Muscle layer of duodenum (tissue), 2 donors: ENCODE measurements around the gene ANXA2.

Experiments used
- H3K27ac ChIP-seq: one replicate; pipeline ENCODE4 v1.7.0; 2013; ENCODE audit warnings: mild to moderate bottlenecking, low read length
- H3K27me3 ChIP-seq: one replicate; pipeline ENCODE4 v1.7.0; 2013; ENCODE audit warnings: low read depth, mild to moderate bottlenecking, control low read depth, low read length
- H3K36me3 ChIP-seq, 2 donors: one replicate each; pipeline ENCODE4 v1.7.0; 2013; ENCODE audit warnings: low read length in 2 of 2, control low read depth in 1 of 2, mild to moderate bottlenecking in 1 of 2; ENCODE audit not compliant: insufficient read depth in 2 of 2, control insufficient read depth in 1 of 2
- H3K4me1 ChIP-seq, 2 donors: one replicate each; pipeline ENCODE4 v1.7.0; 2013; ENCODE audit warnings: low read length in 2 of 2, mild to moderate bottlenecking in 2 of 2, control low read depth in 1 of 2, moderate library complexity in 1 of 2; ENCODE audit not compliant: insufficient read depth in 2 of 2, control insufficient read depth in 1 of 2
- H3K4me3 ChIP-seq, 2 donors: one replicate each; pipeline ENCODE4 v1.7.0; 2013; ENCODE audit warnings: low read length in 2 of 2, low read depth in 1 of 2, mild to moderate bottlenecking in 1 of 2
- H3K9me3 ChIP-seq, 2 donors: one replicate each; pipeline ENCODE4 v1.7.0; 2013; ENCODE audit warnings: low read length in 2 of 2, control low read depth in 1 of 2, mild to moderate bottlenecking in 1 of 2; ENCODE audit not compliant: control insufficient read depth in 1 of 2
- donor health status: healthy.

Gene ANXA2

DNA sequence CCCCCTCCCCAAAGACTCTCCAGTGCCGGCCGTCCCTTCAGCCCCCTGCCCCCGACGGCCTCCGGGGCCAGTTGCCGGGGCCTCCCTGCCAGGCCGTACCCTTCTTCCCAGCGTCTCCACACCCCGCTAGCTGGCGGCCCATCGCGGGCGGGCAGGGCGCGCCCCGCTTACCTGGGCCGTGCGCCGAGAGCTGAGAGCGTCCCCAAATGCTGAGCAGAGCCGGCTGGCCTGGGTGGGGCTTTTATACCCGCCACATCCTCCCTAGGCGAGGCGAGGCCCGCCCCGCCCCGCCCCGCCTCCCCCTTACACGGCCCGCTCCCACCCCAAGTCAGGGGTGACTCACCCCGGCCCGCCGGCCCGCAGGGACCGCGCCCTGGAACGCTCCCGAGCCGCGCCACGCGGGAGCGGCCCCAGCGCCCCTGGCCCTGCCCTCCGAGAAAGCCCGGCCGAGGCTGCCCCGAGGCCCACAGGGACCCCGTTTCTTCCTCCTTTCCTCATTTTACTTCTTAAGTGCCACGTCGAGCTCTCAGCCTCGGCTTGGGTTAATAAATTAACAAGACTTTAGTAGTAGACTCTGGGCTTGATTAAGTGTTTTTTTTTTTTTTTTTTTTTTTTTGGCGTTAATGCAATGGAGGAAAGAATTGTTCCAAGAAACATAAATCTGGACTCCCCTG lies at the start of gene ANXA2:
Gene ANXA2 (minus strand): TSS at position 215 of the 674 bp plus-strand sequence. CDS start 11,911 bp downstream, outside the sequence.
- no peaks in the 10 kb centered on the region for H3K27me3 ChIP-seq
- peaks cover 8 to 10% of the 10 kb centered on the region in 2 donors for H3K36me3 ChIP-seq
- peak within 1 kb of the TSS; percentile 66 to 73 for H3K4me3 ChIP-seq
- H3K4me1 ChIP-seq: peaks cover 21 to 32% of the 10 kb centered on the region in 2 donors
- H3K9me3 ChIP-seq: no peaks in the 10 kb centered on the region
- H3K27ac ChIP-seq: peak within 1 kb of the TSS; percentile 99

DNA sequence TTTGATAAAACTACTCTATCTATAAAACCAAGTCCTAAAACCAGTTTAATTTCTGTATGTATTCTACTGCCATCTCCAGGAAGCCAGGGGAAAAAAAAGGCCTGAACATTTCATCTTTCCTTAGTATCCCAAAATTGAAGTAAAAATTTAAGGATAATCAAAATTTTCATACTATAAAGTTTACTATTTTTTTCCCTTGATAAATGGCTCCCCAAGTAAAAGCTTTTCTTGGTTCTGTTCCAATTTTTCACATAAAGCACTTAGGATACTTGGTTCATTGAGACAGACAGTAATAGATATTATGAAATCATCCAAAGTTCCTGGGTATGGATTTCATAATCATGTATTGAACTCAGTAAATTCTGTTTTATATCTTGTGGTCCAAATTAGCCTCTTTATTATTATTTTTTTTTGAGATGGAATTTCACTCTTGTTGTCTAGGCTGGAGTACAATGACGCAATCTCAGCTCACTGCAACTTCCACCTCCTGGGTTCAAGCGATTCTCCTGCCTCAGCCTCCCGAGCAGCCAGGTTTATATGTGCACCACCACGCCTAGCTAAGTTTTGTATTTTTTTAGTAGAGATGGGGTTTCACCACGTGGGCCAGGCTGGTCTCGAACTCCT lies 46.6 kb upstream of the ANXA2 start:
- Histone ChIP-seq H3K4me1 (no peaks in the 10 kb centered on the region), H3K9me3 (no peaks in the 10 kb centered on the region), H3K27me3 (no peaks in the 10 kb centered on the region), H3K27ac (no peak overlapping the region), H3K36me3 (peaks cover 0 to 16% of the 10 kb centered on the region in 2 donors), H3K4me3 (no peak overlapping the region)

DNA sequence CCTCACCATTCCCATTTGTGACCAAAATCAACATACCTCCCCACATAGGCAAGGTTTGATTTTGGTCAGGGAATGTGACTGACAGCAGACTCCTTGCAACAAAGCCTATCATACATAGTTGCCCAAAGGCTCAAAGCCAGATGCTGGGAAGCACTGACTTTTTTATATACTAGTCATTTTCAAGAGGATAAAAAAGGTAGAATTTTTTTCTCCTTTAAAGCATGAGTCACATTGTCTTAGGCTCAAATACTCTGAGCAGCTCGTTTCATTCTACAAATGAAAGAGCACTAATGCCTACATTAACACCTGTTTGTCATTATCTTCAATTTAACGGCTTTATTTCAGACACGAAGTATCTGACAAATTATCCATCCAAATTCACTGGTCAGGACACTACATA lies 45.0 kb upstream of the ANXA2 start:
- H3K36me3 ChIP-seq: peaks cover 0 to 11% of the 10 kb centered on the region in 2 donors
- H3K27ac ChIP-seq: no peak overlapping the region
- H3K4me3 ChIP-seq: no peak overlapping the region
- no peaks in the 10 kb centered on the region for H3K27me3 ChIP-seq
- H3K9me3 ChIP-seq: no peaks in the 10 kb centered on the region
- H3K4me1 ChIP-seq: no peaks in the 10 kb centered on the region

DNA sequence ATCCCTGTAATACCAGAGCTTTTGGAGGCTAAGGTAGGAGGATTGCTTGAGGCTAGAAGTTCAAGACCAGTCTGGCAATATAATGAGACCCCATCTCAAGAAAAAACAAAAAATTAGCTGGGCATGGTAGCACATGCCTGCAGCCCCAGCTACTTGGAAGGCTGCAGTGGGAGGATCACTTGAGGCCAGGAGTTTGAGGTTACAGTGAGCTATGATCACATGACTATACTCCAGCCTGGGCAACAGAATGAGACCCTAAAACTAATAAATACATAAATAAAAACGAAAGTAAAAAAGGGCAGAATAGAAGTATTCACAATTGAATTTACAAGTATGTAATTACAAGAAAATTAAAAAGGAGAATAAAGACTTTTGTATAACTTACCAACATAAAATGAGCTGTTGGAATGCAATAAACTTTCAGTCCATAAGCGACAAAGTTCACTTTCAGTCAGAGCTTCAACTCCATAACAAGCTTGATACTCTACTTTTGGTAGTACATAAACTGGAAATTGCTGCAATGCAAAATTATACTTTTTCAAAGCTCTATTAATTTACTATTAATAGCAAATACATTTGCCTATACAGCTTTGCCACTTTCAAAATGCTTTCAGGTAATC lies 44.4 kb upstream of the ANXA2 start:
- H3K4me3 ChIP-seq: no peak overlapping the region
- H3K27me3 ChIP-seq: no peaks in the 10 kb centered on the region
- no peaks in the 10 kb centered on the region for H3K9me3 ChIP-seq
- H3K4me1 ChIP-seq: no peaks in the 10 kb centered on the region
- H3K27ac ChIP-seq: no peak overlapping the region
- peaks cover 0 to 12% of the 10 kb centered on the region in 2 donors for H3K36me3 ChIP-seq

DNA sequence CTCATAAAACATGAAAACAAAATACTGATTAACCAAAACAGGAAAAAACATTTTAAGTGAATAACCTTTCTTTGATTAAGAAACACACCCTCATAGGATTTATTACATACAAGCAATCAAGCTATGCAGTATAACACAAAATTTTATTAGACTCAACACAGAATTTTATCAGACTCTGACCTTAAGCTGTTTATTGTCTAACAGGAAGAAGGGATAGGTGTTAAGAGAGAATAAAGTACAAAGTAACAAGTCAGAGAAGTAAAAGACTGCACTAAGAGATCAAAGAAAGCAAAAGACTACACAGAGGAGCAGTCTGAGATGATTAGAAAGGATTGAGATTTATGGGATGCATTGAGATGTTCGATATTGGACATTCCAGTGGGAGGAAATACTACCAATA lies 43.5 kb upstream of the ANXA2 start:
- no peaks in the 10 kb centered on the region for H3K4me1 ChIP-seq
- peaks cover 0 to 12% of the 10 kb centered on the region in 2 donors for H3K36me3 ChIP-seq
- H3K4me3 ChIP-seq: no peak overlapping the region
- no peaks in the 10 kb centered on the region for H3K27me3 ChIP-seq
- no peak overlapping the region for H3K27ac ChIP-seq
- no peaks in the 10 kb centered on the region for H3K9me3 ChIP-seq

DNA sequence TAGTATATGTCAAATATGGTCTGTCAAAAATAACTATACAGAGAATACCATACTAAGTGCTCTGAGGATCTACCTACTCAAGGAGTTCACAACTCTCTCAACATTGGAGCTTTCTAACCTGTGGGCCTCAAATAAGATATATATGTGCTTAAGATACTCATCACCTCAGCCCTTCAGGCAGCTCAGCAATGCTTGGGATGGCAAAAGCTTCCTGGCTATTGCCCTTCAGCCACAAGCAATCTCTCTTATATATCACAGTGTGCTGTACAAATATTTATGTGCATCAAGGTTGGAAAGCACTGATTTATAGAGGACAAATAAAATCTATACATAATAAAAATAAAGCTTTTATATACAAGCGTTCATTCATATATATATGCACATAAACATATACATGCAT lies 40.9 kb upstream of the ANXA2 start:
- Histone ChIP-seq H3K4me1 (no peaks in the 10 kb centered on the region), H3K4me3 (no peak overlapping the region), H3K27me3 (no peaks in the 10 kb centered on the region), H3K9me3 (no peaks in the 10 kb centered on the region), H3K36me3 (peaks cover 4 to 24% of the 10 kb centered on the region in 2 donors), H3K27ac (no peak overlapping the region)

DNA sequence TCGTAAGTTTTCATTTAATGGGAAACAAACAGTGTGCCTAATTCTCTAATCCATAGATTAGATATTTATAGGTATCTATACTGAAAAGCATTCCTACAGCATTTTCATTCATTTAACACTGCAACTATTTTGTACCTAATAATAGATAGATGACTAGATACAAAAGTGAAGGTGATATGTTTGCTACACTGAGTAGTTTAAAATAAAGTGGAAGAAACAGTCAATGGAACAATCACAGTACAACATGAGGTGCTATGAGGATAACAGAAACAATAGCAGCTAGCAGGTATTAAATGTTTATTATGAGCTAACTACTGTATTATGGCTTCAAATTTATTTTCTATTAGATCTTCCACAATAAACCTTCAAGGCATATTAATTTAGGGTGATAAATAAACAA lies 31.1 kb upstream of the ANXA2 start:
- peaks cover 0 to 4% of the 10 kb centered on the region in 2 donors for H3K4me1 ChIP-seq
- H3K27me3 ChIP-seq: no peaks in the 10 kb centered on the region
- no peak overlapping the region for H3K4me3 ChIP-seq
- H3K9me3 ChIP-seq: no peaks in the 10 kb centered on the region
- H3K36me3 ChIP-seq: peaks cover 9 to 24% of the 10 kb centered on the region in 2 donors
- no peak overlapping the region for H3K27ac ChIP-seq

DNA sequence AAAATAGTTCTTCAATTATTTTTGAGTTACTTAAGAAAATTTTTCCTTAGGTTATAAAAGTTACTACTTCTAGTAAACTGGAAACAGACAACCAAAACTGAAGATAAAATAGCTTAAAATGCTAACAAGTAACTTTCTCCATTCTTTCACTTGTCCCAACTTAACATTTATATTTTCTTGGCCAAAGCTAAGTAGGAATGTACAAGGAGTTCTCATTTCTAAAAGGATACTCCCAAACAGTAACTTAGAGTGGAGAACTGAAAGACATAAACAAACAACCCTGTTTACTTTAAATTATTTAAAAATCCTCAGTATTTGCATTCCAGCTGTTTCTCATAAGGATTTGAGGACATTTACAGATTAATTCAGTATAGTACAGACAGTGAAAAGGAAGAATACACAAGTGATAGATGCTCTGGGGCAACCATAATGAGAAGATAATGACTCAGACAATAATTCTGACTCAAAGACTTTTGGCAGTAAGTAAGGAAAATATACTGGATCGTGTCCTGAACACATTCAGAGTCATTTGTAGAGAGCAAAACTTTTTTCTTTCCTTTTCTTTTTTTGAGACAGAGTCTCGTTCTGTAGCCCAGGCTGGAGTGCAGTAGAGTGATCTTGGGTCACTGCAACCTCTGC lies 29.2 kb upstream of the ANXA2 start:
- H3K27me3 ChIP-seq: no peaks in the 10 kb centered on the region
- H3K27ac ChIP-seq: no peak overlapping the region
- H3K9me3 ChIP-seq: no peaks in the 10 kb centered on the region
- no peak overlapping the region for H3K4me3 ChIP-seq
- H3K4me1 ChIP-seq: peaks cover 0 to 4% of the 10 kb centered on the region in 2 donors
- peaks cover 9 to 28% of the 10 kb centered on the region in 2 donors for H3K36me3 ChIP-seq

DNA sequence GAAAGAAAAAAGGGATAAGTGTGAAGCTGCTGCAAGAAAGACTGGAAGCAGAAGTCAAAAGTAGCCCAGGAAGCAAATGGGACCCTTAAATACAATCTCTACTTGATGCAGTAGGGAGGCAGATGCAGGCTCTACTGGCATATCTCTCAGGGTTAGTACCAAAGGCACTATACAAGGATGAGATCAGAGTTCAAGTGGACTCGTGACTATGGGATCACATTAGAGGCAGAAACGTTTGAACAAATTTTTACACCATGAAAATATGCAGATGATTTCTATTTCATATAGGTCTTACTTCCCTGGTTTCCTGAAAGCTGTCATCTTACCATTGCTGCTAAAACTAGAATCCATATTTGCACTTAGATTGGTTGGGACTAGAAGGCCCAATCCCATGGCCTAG lies 27.7 kb upstream of the ANXA2 start:
- H3K4me1 ChIP-seq: peaks cover 0 to 4% of the 10 kb centered on the region in 2 donors

DNA sequence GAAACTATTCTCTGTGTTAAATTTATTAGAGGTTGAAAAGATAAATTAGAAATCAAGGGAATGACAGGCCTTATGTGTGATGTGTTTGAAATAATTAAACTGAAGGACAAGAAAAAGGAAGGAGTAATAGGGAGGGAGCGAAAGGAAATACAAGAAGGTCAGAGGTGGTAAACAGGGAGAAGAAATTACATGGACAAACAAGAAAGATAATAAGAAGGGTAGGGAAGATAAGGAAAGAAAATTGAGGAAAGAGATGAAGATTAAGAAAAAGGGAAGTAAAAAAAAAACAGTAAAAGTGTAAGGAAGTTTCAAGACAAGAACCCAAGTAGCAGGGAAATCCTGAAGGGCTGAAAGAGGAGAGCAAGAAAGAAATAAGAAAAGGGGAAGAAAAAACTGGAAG lies 26.2 kb upstream of the ANXA2 start:
- Histone ChIP-seq H3K9me3 (no peaks in the 10 kb centered on the region), H3K4me1 (peaks cover 0 to 4% of the 10 kb centered on the region in 2 donors), H3K27me3 (no peaks in the 10 kb centered on the region), H3K36me3 (peaks cover 0 to 18% of the 10 kb centered on the region in 2 donors), H3K4me3 (no peak overlapping the region), H3K27ac (no peak overlapping the region)

More for the DNA sequence above, 27.7 kb upstream of the ANXA2 start:
- Histone ChIP-seq H3K36me3 (peaks cover 4 to 19% of the 10 kb centered on the region in 2 donors), H3K4me3 (no peak overlapping the region), H3K27me3 (no peaks in the 10 kb centered on the region), H3K27ac (no peak overlapping the region), H3K9me3 (no peaks in the 10 kb centered on the region)

DNA sequence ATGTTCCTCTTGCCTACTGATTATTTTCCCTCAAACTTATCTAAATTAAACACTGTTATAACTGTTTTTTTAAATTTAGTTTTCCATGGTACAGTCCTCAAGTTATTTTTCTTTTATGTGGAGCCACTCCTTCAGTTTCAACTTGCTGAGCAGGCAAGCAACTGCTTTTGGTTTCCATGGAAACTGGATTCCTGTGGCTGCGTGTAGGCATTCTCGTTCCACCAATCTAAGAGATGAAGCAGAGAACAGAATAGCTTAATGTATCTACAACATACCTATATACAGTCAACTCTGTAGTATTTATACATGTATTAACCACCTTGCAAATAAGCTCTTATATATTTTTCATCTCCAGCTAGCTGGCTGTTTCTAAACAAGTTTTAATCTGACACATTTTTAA lies 25.8 kb upstream of the ANXA2 start:
- peaks cover 0 to 18% of the 10 kb centered on the region in 2 donors for H3K36me3 ChIP-seq
- H3K4me1 ChIP-seq: peaks cover 0 to 4% of the 10 kb centered on the region in 2 donors
- no peaks in the 10 kb centered on the region for H3K27me3 ChIP-seq
- no peak overlapping the region for H3K4me3 ChIP-seq
- H3K9me3 ChIP-seq: no peaks in the 10 kb centered on the region
- H3K27ac ChIP-seq: no peak overlapping the region
